K562 (cell line): Measurements from ENCODE around the gene CCDC73. TPM values are rescaled to one million over a fixed set of nuclear protein-coding genes. Genes with fewer than 3 reads are reported as not detected.
A peak's percentile ranks its signal among the peaks of the same experiment; 100 is the strongest.

Source experiments
- CBFA2T2 ChIP-seq: fragments of 450-650 bp; conservative IDR thresholded peaks from 2 replicates; pipeline ENCODE4 v1.6.1; 2017; ENCODE audit warnings: mild to moderate bottlenecking
- KDM1A ChIP-seq, 2 experiments: fragments of 450-650 bp; IDR thresholded peaks; 2 replicates each; pipeline ENCODE4 v1.6.1; 2016; ENCODE audit warnings: mild to moderate bottlenecking in 2 of 2
- PTTG1 ChIP-seq: fragments of 450-650 bp; IDR thresholded peaks from 2 replicates; pipeline ENCODE4 v1.6.1; 2016; ENCODE audit warnings: low read depth, mild to moderate bottlenecking, missing genetic modification characterization, missing compliant biosample characterization
- RREB1 ChIP-seq: fragments of 250-450 bp; sonication (Bioruptor Pico); IDR thresholded peaks from 2 replicates; pipeline ENCODE4 v1.4.0; 2020
- SP1 ChIP-seq: sonication (generic); formaldehyde crosslinking; IDR thresholded peaks from 2 replicates; pipeline ENCODE4 v1.8.1; 2022; ENCODE audit warnings: mild to moderate bottlenecking, missing genetic modification reagents
- TAF15 ChIP-seq: fragments of 200-400 bp; formaldehyde crosslinking; IDR thresholded peaks from 2 replicates; pipeline ENCODE4 v1.6.1; 2017; ENCODE audit warnings: mild to moderate bottlenecking, low read depth, low read length, moderate library complexity
- THAP7 ChIP-seq: fragments of 250-450 bp; sonication (Bioruptor Pico); IDR thresholded peaks from 2 replicates; pipeline ENCODE4 v1.5.0; 2021
- ZNF165 ChIP-seq: fragments of 250-450 bp; sonication (Bioruptor Pico); IDR thresholded peaks from 2 replicates; pipeline ENCODE4 v1.4.0; 2020; ENCODE audit warnings: borderline replicate concordance
- ZNF324 ChIP-seq: fragments of 250-450 bp; sonication (Bioruptor Pico); IDR thresholded peaks from 2 replicates; pipeline ENCODE4 v1.4.0; 2020; ENCODE audit warnings: mild to moderate bottlenecking
- ZNF431 ChIP-seq: sonication (generic); formaldehyde crosslinking; IDR thresholded peaks from 2 replicates; pipeline ENCODE4 v1.8.0; 2022; ENCODE audit warnings: mild to moderate bottlenecking, missing genetic modification reagents
- ZNF445 ChIP-seq: fragments of 250-450 bp; sonication (Bioruptor Pico); IDR thresholded peaks from 2 replicates; pipeline ENCODE4 v1.4.0; 2020; ENCODE audit warnings: low read depth, mild to moderate bottlenecking, moderate library complexity
- ZNF644 ChIP-seq: fragments of 200-800 bp; sonication (Bioruptor generic); IDR thresholded peaks from 2 replicates; pipeline ENCODE4 v1.6.1; 2016; ENCODE audit warnings: low read depth, missing genetic modification characterization, missing compliant biosample characterization
- ZNF699 ChIP-seq: fragments of 250-450 bp; sonication (Bioruptor Pico); IDR thresholded peaks from 2 replicates; pipeline ENCODE4 v1.8.0; 2021; ENCODE audit warnings: mild to moderate bottlenecking, moderate library complexity; ENCODE audit not compliant: insufficient replicate concordance
- polyA plus RNA-seq, 8 experiments: library from polyadenylated mRNA; depleted of rRNA in 4 of 8; stranded (reverse) in 5 of 8; unstranded in 3 of 8; fragments of >200 nt; fragmentation: Nextera tagmentation in 2 of 8; fragmentation: Illumina TruSeq in 1 of 8; extraction: Ambion mirVana in 2 of 8; extraction: Trizol in 1 of 8; gene quantifications; 2 replicates each; pipeline versions ENCODE4 v1.2.1 to v1.2.3, GENCODE V29; 2011 to 2014; ENCODE audit warnings: inconsistent platforms in 1 of 8, missing spikeins in 1 of 8
- total RNA-seq, 7 experiments: library from RNA; depleted of rRNA in 6 of 7; stranded (reverse); fragments of >200 nt in 6 of 7; fragmentation: Illumina TruSeq in 2 of 7; extraction: Trizol in 2 of 7; gene quantifications; 2 replicates each; pipeline versions ENCODE4 v1.2.1 to v1.2.3, GENCODE V29; 2011 to 2021; ENCODE audit warnings: low replicate concordance in 1 of 7
- TF ChIP-seq, protein P1 (sequence below), 3 experiments: fragments of 200-800 bp in 1 of 3; sonication (Bioruptor generic) in 1 of 3; sonication (generic) in 1 of 3; formaldehyde crosslinking in 1 of 3; IDR thresholded peaks; 2 replicates each; pipeline versions ENCODE4 v1.6.1 to v1.8.0; 2016 to 2022; ENCODE audit warnings: mild to moderate bottlenecking in 2 of 3, missing compliant biosample characterization in 2 of 3, missing genetic modification characterization in 2 of 3, missing genetic modification reagents in 1 of 3
- TF ChIP-seq, protein P2 (sequence below): fragments of 250-450 bp; sonication (Bioruptor Pico); IDR thresholded peaks from 2 replicates; pipeline ENCODE4 v1.4.0; 2020; ENCODE audit warnings: mild to moderate bottlenecking, moderate library complexity
- TF ChIP-seq, protein P3 (sequence below): fragments of 450-650 bp; IDR thresholded peaks from 2 replicates; pipeline ENCODE4 v1.6.1; 2017; ENCODE audit warnings: mild to moderate bottlenecking, moderate library complexity

Gene CCDC73
- total and polyA plus RNA-seq, 9 of the 15 experiments (the other 6 are each of a cell fraction or from before 2014, with no cell fraction given) = 0.20 to 0.21 TPM; not detected in 7

DNA sequence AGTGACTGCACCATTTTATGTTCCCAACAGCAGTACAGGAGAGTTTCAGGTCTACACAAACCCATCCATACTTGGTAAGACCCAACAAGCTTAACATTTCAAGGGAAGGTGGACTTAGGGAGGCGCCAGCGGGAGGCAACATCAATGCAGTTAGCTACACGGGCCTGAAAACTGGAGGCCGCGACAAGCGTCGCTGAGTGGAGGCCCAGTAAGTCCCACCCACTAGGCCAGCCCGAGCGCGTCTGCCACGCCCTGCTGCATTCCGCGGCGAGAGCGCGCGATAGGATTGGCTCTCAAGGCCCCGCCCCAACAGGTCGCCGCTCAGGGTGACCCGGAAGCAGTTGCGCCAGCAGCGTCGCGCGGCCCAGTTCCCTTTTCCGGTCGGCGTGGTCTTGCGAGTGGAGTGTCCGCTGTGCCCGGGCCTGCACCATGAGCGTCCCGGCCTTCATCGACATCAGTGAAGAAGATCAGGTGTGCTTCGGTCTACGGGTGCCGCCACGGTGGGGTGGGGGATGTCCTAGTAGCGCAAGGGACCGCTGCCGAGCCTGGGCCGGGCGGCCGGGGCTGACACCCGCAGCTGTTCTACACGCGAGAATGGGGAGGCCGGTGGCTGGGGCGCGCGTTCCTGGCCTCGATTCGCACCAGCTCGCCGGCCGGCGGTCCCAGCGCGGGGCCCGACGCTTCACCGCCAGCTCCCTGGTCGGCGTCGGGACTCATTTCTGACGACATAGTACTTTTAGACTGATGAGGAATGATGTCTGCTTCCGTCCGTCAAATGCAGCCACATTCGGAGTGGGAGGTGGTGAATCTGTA is 210.8 kb downstream of the CCDC73 start, which contains the start of gene EIF3M (continued):
- TF ChIP-seq, protein P1, sequence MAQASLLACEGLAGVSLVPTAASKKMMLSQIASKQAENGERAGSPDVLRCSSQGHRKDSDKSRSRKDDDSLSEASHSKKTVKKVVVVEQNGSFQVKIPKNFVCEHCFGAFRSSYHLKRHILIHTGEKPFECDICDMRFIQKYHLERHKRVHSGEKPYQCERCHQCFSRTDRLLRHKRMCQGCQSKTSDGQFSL (CRISPR knock-in tag; IDR thresholded peaks at IDR 0.05) = no peak
- TF ChIP-seq, protein P1 (tag; IDR thresholded peaks at IDR 0.05) = no peak
- no peak for TF ChIP-seq ZNF644 (tag)
- peak; percentile 94 for TF ChIP-seq SP1 (CRISPR knock-in tag)
- TF ChIP-seq ZNF699 (CRISPR knock-in tag) = no peak
- peak; percentile 59; the same call in 1 of the 2 replicates for TF ChIP-seq RREB1
- no peak for TF ChIP-seq PTTG1
- TF ChIP-seq ZNF165 (CRISPR knock-in tag) = no peak
- TF ChIP-seq, protein P2, sequence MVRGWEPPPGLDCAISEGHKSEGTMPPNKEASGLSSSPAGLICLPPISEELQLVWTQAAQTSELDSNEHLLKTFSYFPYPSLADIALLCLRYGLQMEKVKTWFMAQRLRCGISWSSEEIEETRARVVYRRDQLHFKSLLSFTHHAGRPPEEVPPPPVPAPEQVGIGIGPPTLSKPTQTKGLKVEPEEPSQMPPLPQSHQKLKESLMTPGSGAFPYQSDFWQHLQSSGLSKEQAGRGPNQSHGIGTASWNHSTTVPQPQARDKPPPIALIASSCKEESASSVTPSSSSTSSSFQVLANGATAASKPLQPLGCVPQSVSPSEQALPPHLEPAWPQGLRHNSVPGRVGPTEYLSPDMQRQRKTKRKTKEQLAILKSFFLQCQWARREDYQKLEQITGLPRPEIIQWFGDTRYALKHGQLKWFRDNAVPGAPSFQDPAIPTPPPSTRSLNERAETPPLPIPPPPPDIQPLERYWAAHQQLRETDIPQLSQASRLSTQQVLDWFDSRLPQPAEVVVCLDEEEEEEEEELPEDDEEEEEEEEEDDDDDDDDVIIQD (CRISPR knock-in tag) = no peak
- TF ChIP-seq, protein P3, sequence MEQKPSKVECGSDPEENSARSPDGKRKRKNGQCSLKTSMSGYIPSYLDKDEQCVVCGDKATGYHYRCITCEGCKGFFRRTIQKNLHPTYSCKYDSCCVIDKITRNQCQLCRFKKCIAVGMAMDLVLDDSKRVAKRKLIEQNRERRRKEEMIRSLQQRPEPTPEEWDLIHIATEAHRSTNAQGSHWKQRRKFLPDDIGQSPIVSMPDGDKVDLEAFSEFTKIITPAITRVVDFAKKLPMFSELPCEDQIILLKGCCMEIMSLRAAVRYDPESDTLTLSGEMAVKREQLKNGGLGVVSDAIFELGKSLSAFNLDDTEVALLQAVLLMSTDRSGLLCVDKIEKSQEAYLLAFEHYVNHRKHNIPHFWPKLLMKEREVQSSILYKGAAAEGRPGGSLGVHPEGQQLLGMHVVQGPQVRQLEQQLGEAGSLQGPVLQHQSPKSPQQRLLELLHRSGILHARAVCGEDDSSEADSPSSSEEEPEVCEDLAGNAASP = no peak
- no peak for TF ChIP-seq THAP7 (CRISPR knock-in tag)
- TF ChIP-seq KDM1A (IDR thresholded peaks at IDR 0.05) = no peak
- no peak for TF ChIP-seq CBFA2T2
- no peak for TF ChIP-seq ZNF445
- TF ChIP-seq ZNF324 (CRISPR knock-in tag) = no peak
- no peak for TF ChIP-seq ZNF431 (CRISPR knock-in tag)
- TF ChIP-seq TAF15 = no peak
